OCI-LY1 (cell line): ENCODE results near the gene PKMYT1.

Source experiments
- H2AFZ ChIP-seq: fragments of 200-600 bp; sonication (generic), shearing (Covaris generic); 2 replicates; pipeline ENCODE4 v1.6.0; 2014; ENCODE audit warnings: antibody characterized with exemption, mild to moderate bottlenecking, low read length
- H3F3A ChIP-seq: fragments of 200-600 bp; sonication (generic), shearing (Covaris generic); 2 replicates; pipeline ENCODE4 v1.6.0; 2014; ENCODE audit warnings: mild to moderate bottlenecking, antibody characterized with exemption, low read length, moderate library complexity; ENCODE audit not compliant: insufficient read depth
- H3K27ac ChIP-seq: fragments of 200-600 bp; sonication (generic); 2 replicates; pipeline ENCODE4 v1.5.1; 2014; ENCODE audit warnings: low read length, mixed run types, mild to moderate bottlenecking, low read depth; ENCODE audit not compliant: poor library complexity, severe bottlenecking
- H3K27me3 ChIP-seq: fragments of 200-600 bp; sonication (generic); 2 replicates; pipeline ENCODE4 v1.6.0; 2014; ENCODE audit warnings: antibody characterized with exemption, mild to moderate bottlenecking, low read length, moderate library complexity; ENCODE audit not compliant: insufficient read depth
- H3K36me3 ChIP-seq: fragments of 200-600 bp; sonication (generic); 2 replicates; pipeline ENCODE4 v1.6.1; 2014; ENCODE audit warnings: mild to moderate bottlenecking, antibody characterized with exemption, low read length, moderate library complexity, mixed read lengths; ENCODE audit not compliant: insufficient read depth
- H3K4me1 ChIP-seq: fragments of 200-600 bp; sonication (generic); 2 replicates; pipeline ENCODE4 v1.5.1; 2014; ENCODE audit warnings: mild to moderate bottlenecking, low read length, moderate library complexity; ENCODE audit not compliant: insufficient read depth, severe bottlenecking
- H3K4me2 ChIP-seq: fragments of 200-600 bp; sonication (generic), shearing (Covaris generic); 2 replicates; pipeline ENCODE4 v1.6.1; 2014; ENCODE audit warnings: low read length
- H3K4me3 ChIP-seq: fragments of 200-600 bp; sonication (generic); 2 replicates; pipeline ENCODE4 v1.5.1; 2014; ENCODE audit warnings: low read length, low read depth, mild to moderate bottlenecking, mixed read lengths; ENCODE audit not compliant: poor library complexity, severe bottlenecking
- H3K79me2 ChIP-seq: fragments of 200-600 bp; shearing (Covaris generic); 2 replicates; pipeline ENCODE4 v1.6.1; 2016; ENCODE audit warnings: mixed run types, low read length, mixed read lengths; ENCODE audit not compliant: insufficient read depth
- H3K9ac ChIP-seq: fragments of 200-600 bp; sonication (generic), shearing (Covaris generic); 2 replicates; pipeline ENCODE4 v1.6.1; 2014; ENCODE audit warnings: mild to moderate bottlenecking, low read length, mixed read lengths
- H3K9me2 ChIP-seq: fragments of 200-600 bp; sonication (generic), shearing (Covaris generic); 2 replicates; pipeline ENCODE4 v1.6.1; 2014; ENCODE audit warnings: low read depth, mild to moderate bottlenecking, low read length, mixed read lengths
- H3K9me3 ChIP-seq: fragments of 200-600 bp; shearing (Covaris generic); 2 replicates; pipeline ENCODE4 v1.6.1; 2014; ENCODE audit warnings: low read length, mixed read lengths
- H4K20me1 ChIP-seq: fragments of 200-600 bp; sonication (generic), shearing (Covaris generic); 2 replicates; pipeline ENCODE4 v1.6.0; 2016; ENCODE audit warnings: mild to moderate bottlenecking, low read length; ENCODE audit not compliant: insufficient read depth
- EZH2 ChIP-seq: fragments of 200-600 bp; sonication (generic), shearing (Covaris generic); IDR thresholded peaks from 2 replicates; pipeline ENCODE4 v1.8.0; 2017; ENCODE audit warnings: borderline replicate concordance, mixed run types, mild to moderate bottlenecking, antibody characterized with exemption, low read length, moderate library complexity, mixed read lengths
- TF ChIP-seq, protein P1 (sequence below): fragments of 200-600 bp; sonication (generic), shearing (Covaris generic); IDR thresholded peaks from 2 replicates; pipeline ENCODE4 v1.5.1; 2017; ENCODE audit warnings: mild to moderate bottlenecking, antibody characterized with exemption, low read length, moderate library complexity, mixed read lengths

PKMYT1 gene

DNA sequence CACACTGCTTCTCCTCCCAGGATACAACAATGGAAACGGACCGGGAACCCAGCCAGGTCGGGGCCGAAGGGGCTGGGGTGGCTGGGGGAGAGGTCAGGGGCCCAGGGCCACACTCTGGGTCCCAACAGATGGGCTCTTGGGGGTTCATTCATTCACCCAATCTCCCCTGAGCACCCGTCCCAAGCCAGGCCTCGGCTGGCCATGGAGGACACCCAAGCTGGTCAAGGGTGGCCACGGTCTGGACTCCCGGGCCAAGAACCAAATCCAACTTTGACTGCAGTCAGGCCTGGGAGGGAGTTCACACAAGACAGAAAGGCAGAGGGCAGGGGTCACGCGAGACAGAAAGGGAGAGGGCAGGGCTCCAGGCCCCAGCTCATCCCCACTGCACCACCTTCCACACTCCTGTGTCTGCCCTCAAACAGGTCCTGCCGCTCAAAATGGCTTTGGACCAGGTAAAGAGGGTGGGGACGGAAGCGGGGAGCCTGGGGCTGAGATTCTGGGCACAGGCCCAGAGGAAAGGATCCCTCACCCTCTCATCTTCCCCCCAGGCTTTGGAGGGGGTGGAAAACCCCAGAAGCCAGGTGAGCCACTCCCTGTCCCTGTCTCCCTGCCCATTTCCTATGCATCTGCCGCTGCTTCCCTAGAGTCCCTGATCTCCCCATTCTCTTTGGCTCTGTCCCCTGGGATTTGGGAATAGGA, 12.3 kb upstream of the PKMYT1 start:
- H3K79me2 ChIP-seq, result no peaks in the 10 kb centered on the region
- H3K9me2 ChIP-seq, result no peaks in the 10 kb centered on the region
- H4K20me1 ChIP-seq, result no peaks in the 10 kb centered on the region
- H2AFZ ChIP-seq, result no peak overlapping the region
- H3K27ac ChIP-seq, result no peak overlapping the region
- H3K9me3 ChIP-seq, result no peaks in the 10 kb centered on the region
- no peak overlapping the region for H3K9ac ChIP-seq
- no peak overlapping the region for H3K4me3 ChIP-seq
- no peaks in the 10 kb centered on the region for H3K36me3 ChIP-seq
- H3K4me2 ChIP-seq, result no peak overlapping the region
- no peaks in the 10 kb centered on the region for H3K4me1 ChIP-seq
- no peaks in the 10 kb centered on the region for H3F3A ChIP-seq
- H3K27me3 ChIP-seq, result no peaks in the 10 kb centered on the region; the same call in 1 of the 2 replicates
- TF ChIP-seq, protein P1, sequence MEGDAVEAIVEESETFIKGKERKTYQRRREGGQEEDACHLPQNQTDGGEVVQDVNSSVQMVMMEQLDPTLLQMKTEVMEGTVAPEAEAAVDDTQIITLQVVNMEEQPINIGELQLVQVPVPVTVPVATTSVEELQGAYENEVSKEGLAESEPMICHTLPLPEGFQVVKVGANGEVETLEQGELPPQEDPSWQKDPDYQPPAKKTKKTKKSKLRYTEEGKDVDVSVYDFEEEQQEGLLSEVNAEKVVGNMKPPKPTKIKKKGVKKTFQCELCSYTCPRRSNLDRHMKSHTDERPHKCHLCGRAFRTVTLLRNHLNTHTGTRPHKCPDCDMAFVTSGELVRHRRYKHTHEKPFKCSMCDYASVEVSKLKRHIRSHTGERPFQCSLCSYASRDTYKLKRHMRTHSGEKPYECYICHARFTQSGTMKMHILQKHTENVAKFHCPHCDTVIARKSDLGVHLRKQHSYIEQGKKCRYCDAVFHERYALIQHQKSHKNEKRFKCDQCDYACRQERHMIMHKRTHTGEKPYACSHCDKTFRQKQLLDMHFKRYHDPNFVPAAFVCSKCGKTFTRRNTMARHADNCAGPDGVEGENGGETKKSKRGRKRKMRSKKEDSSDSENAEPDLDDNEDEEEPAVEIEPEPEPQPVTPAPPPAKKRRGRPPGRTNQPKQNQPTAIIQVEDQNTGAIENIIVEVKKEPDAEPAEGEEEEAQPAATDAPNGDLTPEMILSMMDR, result no peak
- no peak for TF ChIP-seq EZH2

DNA sequence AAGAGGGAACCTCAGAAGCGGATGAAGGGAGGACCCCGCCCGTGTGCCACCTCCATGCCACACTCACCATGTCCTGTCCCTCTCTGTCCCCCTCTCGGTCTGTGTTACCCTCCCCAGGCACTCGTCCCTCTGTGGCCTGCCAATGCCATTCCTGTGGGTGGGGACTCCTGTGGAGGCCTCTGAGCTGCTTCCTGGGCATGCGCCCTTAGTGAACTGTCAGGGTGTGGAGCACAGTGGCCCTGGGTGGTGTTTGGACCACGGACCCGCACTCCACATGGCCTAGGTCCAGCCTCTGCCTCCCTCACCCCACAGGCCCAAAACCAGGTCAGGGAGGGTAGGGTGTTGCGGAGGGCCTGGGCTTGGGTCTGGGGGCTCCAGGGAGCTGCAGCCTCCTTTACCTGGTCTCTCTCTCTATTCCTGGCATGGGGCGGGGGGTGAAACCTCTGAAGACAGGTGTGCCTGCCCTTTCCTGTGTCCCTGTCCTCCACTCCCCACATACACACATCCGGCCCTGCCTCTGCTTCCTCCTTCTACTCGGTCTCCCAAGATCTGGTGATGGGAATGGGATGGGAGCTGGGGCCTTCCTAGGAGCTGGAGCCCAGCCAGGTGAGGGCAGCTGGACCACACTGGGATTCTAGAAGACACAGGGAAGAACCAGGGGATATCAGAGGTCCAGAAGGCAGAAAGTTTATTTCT, 11.5 kb upstream of the PKMYT1 start:
- Histone ChIP-seq H4K20me1 (no peaks in the 10 kb centered on the region), H3F3A (no peaks in the 10 kb centered on the region), H3K27me3 (peaks cover under 1% of the 10 kb centered on the region; the same call in 1 of the 2 replicates), H3K9me2 (no peaks in the 10 kb centered on the region), H3K9ac (no peak overlapping the region), H3K4me3 (no peak overlapping the region), H3K4me2 (no peak overlapping the region), H3K9me3 (no peaks in the 10 kb centered on the region), H2AFZ (no peak overlapping the region), H3K27ac (no peak overlapping the region), H3K4me1 (no peaks in the 10 kb centered on the region), H3K36me3 (no peaks in the 10 kb centered on the region), H3K79me2 (no peaks in the 10 kb centered on the region)
- TF ChIP-seq EZH2, result no peak
- TF ChIP-seq, protein P1, result no peak

DNA sequence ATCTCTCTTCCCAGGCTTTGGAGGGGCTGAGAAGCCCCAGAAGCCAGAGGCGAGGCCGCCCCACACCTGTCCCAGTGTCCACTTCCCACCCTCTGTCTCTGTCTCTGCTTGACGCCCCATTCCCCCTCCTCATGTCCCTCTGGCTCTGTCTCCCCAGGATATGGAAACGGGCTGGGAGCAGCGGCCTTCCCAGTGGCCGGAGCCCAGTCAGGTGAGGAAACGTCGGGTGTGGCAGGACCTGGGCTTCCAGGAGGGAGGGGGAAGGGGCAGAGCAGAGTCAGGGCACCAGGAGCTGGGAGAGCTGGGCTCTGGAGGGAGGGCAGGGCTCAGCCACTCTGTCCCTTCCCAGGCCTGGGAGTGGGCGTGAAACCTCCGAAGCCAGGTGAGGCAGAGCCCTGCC, 10.6 kb upstream of the PKMYT1 start:
- Histone ChIP-seq H3F3A (no peaks in the 10 kb centered on the region), H3K4me1 (no peaks in the 10 kb centered on the region), H4K20me1 (no peaks in the 10 kb centered on the region), H3K27ac (no peak overlapping the region), H3K9me3 (no peaks in the 10 kb centered on the region), H3K79me2 (no peaks in the 10 kb centered on the region), H3K27me3 (peaks cover 3% of the 10 kb centered on the region; the same call in 1 of the 2 replicates), H3K4me3 (no peak overlapping the region), H3K9ac (no peak overlapping the region), H3K4me2 (no peak overlapping the region), H3K9me2 (no peaks in the 10 kb centered on the region), H3K36me3 (no peaks in the 10 kb centered on the region), H2AFZ (no peak overlapping the region)
- no peak for TF ChIP-seq EZH2
- TF ChIP-seq, protein P1, result no peak
